Mesodermal cell (in vitro differentiated cells): ENCODE results near the gene SRGAP1.

Experiments used
- H3K27ac ChIP-seq: 2 replicates; pipeline ENCODE4 v1.7.0; 2013; ENCODE audit warnings: mild to moderate bottlenecking, low read depth, low read length, moderate library complexity; ENCODE audit not compliant: severe bottlenecking
- H3K36me3 ChIP-seq: 2 replicates; pipeline ENCODE4 v1.7.1; 2013; ENCODE audit warnings: mild to moderate bottlenecking, low read length, moderate library complexity; ENCODE audit not compliant: control insufficient read depth, insufficient read depth
- H3K4me1 ChIP-seq: one replicate; pipeline ENCODE4 v1.7.1; 2013; ENCODE audit warnings: mild to moderate bottlenecking, low read length; ENCODE audit not compliant: insufficient read depth, control insufficient read depth, poor library complexity, severe bottlenecking
- H3K4me3 ChIP-seq: 2 replicates; pipeline ENCODE4 v1.7.0; 2013; ENCODE audit warnings: low read length, control low read depth, mild to moderate bottlenecking; ENCODE audit not compliant: insufficient read depth, poor library complexity, severe bottlenecking; ENCODE audit errors: extremely low read depth
- H3K9me3 ChIP-seq: 2 replicates; pipeline ENCODE4 v1.7.1; 2013; ENCODE audit warnings: mild to moderate bottlenecking, low read length, moderate library complexity; ENCODE audit not compliant: control insufficient read depth
- WGBS, 2 experiments: methylation state at CpG; one replicate each; pipeline ENCODE4 v1.1.5; 2013; ENCODE audit warnings: missing lambda C conversion rate in 2 of 2; ENCODE audit not compliant: insufficient coverage in 2 of 2; 5-methylcytosine and 5-hydroxymethylcytosine counted together

The SRGAP1 gene

DNA sequence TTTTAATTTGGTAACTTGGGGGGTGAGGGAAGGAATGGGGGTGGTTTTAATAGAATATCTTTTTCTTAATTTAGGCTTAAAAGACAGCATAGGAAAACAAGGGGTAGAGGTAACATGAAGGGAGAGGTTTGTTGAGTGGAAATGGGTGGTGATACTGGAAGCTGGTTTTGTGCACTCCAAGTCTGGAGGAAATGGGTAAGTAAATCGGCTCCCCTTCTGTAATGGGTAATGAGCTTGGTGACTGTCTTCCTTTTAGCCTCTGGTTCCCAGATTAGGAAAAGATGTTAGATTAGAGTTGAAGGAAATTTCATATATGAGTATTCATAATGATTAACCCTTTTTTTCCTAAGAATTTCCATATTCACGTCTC lies 122.1 kb downstream of the SRGAP1 start:
- no peaks in the 10 kb centered on the region for H3K36me3 ChIP-seq
- no peak overlapping the region for H3K4me3 ChIP-seq
- H3K27ac ChIP-seq, result no peak overlapping the region
- 86% methylated on average over 1 of the region's 2 CpGs; no CpG with 5 or more reads in 1 of the 2 experiments for WGBS, 2 experiments
- no peaks in the 10 kb centered on the region for H3K9me3 ChIP-seq
- H3K4me1 ChIP-seq, result no peaks in the 10 kb centered on the region

- H3K4me1 ChIP-seq, result no peaks in the 10 kb centered on the region
- H3K36me3 ChIP-seq, result no peaks in the 10 kb centered on the region
- H3K9me3 ChIP-seq, result no peaks in the 10 kb centered on the region
- no peak overlapping the region for H3K27ac ChIP-seq
- no peak overlapping the region for H3K4me3 ChIP-seq
- 79 to 87% methylated on average over 5 of the region's 5 CpGs for WGBS, 2 experiments
Measured at GRCh38 chr12:63967358-63968145, 123.1 kb downstream of the SRGAP1 start.

- Histone ChIP-seq H3K36me3 (no peaks in the 10 kb centered on the region), H3K9me3 (no peaks in the 10 kb centered on the region), H3K4me1 (no peaks in the 10 kb centered on the region), H3K27ac (no peak overlapping the region), H3K4me3 (no peak overlapping the region)
- WGBS, 2 experiments, result 85 to 100% methylated on average over 3 to 5 of the region's 6 CpGs
Measured at GRCh38 chr12:63968673-63969072, 124.2 kb downstream of the SRGAP1 start.

DNA sequence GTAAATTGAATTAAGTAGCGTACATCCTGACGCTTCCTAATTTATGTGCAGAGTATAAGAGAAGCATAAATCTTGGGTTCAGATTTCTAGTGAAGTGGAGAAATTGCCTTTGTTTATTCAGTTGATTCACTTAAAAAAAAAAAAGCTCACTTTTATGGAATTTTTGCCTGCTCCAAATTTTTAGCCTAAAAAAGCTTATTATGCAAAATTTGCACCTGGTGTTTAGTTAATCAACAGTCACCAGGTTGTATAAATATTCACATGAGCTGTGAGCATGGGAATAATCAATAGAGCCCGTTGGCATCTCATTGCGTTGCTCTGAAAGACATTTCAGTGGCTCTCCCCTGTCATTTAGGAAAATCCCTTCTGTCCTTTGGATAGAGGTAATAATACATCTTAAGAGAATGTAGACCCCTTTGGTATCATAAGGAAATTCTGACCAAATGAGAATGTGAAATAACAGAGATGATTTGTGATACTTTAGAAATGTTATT lies 132.4 kb downstream of the SRGAP1 start:
- 96% methylated on average over 4 of the region's 4 CpGs; no CpG with 5 or more reads in 1 of the 2 experiments for WGBS, 2 experiments
- Histone ChIP-seq H3K4me3 (no peak overlapping the region), H3K9me3 (no peaks in the 10 kb centered on the region), H3K4me1 (no peaks in the 10 kb centered on the region), H3K36me3 (no peaks in the 10 kb centered on the region), H3K27ac (no peak overlapping the region)

DNA sequence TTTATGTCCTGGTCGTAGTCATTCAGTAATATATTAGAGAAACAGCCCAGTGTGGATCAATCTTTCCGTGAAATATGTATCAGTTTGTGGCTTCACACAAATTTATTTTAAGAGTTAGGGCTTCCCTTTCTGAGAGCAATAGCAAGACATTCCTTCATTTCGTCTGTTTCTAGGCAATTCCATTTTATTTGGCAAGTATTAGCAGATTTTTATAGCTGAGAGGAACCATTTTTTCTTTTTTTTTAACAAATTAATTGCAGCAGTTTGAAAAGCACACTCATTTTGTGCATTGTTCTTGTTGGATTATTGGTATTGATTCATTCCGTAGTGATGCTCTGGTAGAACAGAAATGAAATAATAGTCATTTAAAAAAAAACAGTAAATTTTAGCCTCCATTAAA lies 132.9 kb downstream of the SRGAP1 start:
- no peaks in the 10 kb centered on the region for H3K36me3 ChIP-seq
- no peaks in the 10 kb centered on the region for H3K4me1 ChIP-seq
- no peaks in the 10 kb centered on the region for H3K9me3 ChIP-seq
- H3K4me3 ChIP-seq, result no peak overlapping the region
- WGBS, 2 experiments, result no CpG with 5 or more reads among the region's 4 CpGs
- H3K27ac ChIP-seq, result no peak overlapping the region

- no peak overlapping the region for H3K27ac ChIP-seq
- H3K4me1 ChIP-seq, result no peaks in the 10 kb centered on the region
- 80% methylated on average over 1 of the region's 1 CpG; no CpG with 5 or more reads in 1 of the 2 experiments for WGBS, 2 experiments
- H3K4me3 ChIP-seq, result no peak overlapping the region
- H3K9me3 ChIP-seq, result no peaks in the 10 kb centered on the region
- H3K36me3 ChIP-seq, result no peaks in the 10 kb centered on the region
Measured at GRCh38 chr12:63978519-63978918, 134.0 kb downstream of the SRGAP1 start.

- H3K9me3 ChIP-seq, result no peaks in the 10 kb centered on the region
- no peak overlapping the region for H3K4me3 ChIP-seq
- H3K27ac ChIP-seq, result no peak overlapping the region
- H3K36me3 ChIP-seq, result peaks cover under 1% of the 10 kb centered on the region
- no peaks in the 10 kb centered on the region for H3K4me1 ChIP-seq
- WGBS, 2 experiments, result 94 to 100% methylated on average over 1 to 2 of the region's 4 CpGs
Measured at GRCh38 chr12:63980211-63980610, 135.7 kb downstream of the SRGAP1 start.

GRCh38 chr12:63981343-63981742 lies 136.8 kb downstream of the SRGAP1 start:
- Histone ChIP-seq H3K4me1 (no peaks in the 10 kb centered on the region), H3K9me3 (no peaks in the 10 kb centered on the region), H3K36me3 (peaks cover 3% of the 10 kb centered on the region), H3K27ac (no peak overlapping the region), H3K4me3 (no peak overlapping the region)
- WGBS, 2 experiments, result 86% methylated on average over 1 of the region's 2 CpGs; no CpG with 5 or more reads in 1 of the 2 experiments

GRCh38 chr12:63982604-63983295 lies 138.2 kb downstream of the SRGAP1 start:
- H3K27ac ChIP-seq, result no peak overlapping the region
- WGBS, 2 experiments, result 94 to 100% methylated on average over 1 to 3 of the region's 4 CpGs
- peaks cover 3% of the 10 kb centered on the region for H3K36me3 ChIP-seq
- no peak overlapping the region for H3K4me3 ChIP-seq
- H3K9me3 ChIP-seq, result no peaks in the 10 kb centered on the region
- H3K4me1 ChIP-seq, result no peaks in the 10 kb centered on the region

- H3K4me3 ChIP-seq, result no peak overlapping the region
- H3K9me3 ChIP-seq, result no peaks in the 10 kb centered on the region
- no peaks in the 10 kb centered on the region for H3K4me1 ChIP-seq
- H3K36me3 ChIP-seq, result peaks cover 3% of the 10 kb centered on the region
- no peak overlapping the region for H3K27ac ChIP-seq
Measured at GRCh38 chr12:63985456-63985855, 141.0 kb downstream of the SRGAP1 start.

- no CpG with 5 or more reads among the region's 2 CpGs for WGBS, 2 experiments
- H3K36me3 ChIP-seq, result peaks cover 3% of the 10 kb centered on the region
Measured at GRCh38 chr12:63985945-63986344, 141.4 kb downstream of the SRGAP1 start.

More at GRCh38 chr12:63985945-63986344, 141.4 kb downstream of the SRGAP1 start:
- no peaks in the 10 kb centered on the region for H3K9me3 ChIP-seq
- H3K4me3 ChIP-seq, result no peak overlapping the region
- no peaks in the 10 kb centered on the region for H3K4me1 ChIP-seq
- no peak overlapping the region for H3K27ac ChIP-seq
